Neural cell (in vitro differentiated cells): Measurements from ENCODE around the gene SETD2. TPM values are rescaled to one million over a fixed set of nuclear protein-coding genes. Genes with fewer than 3 reads are reported as not detected.

Source experiments
- H2AFZ ChIP-seq: fragments of 200-600, 300-800 bp; sonication (generic), shearing (Covaris generic); 2 replicates; pipeline ENCODE4 v1.6.0; 2014; ENCODE audit warnings: low read depth, mild to moderate bottlenecking, antibody characterized with exemption, low read length, moderate library complexity
- H3F3A ChIP-seq: fragments of 200-600 bp; shearing (Covaris generic); 2 replicates; pipeline ENCODE4 v1.6.1; 2016; ENCODE audit warnings: mild to moderate bottlenecking, moderate library complexity, mixed read lengths, antibody characterized with exemption, low read length; ENCODE audit not compliant: insufficient read depth, poor library complexity, severe bottlenecking
- H3K27ac ChIP-seq: fragments of 200-600, 300-800 bp; sonication (generic), shearing (Covaris generic); 2 replicates; pipeline ENCODE4 v1.5.1; 2014; ENCODE audit warnings: mild to moderate bottlenecking, low read length, moderate library complexity
- H3K27me3 ChIP-seq: fragments of 300-800, 200-600 bp; sonication (generic), shearing (Covaris generic); 2 replicates; pipeline ENCODE4 v1.6.0; 2014; ENCODE audit warnings: mild to moderate bottlenecking, low read depth, low read length, moderate library complexity; ENCODE audit not compliant: insufficient read depth
- H3K36me3 ChIP-seq: fragments of 300-800, 200-600 bp; sonication (generic), shearing (Covaris generic); 2 replicates; pipeline ENCODE4 v1.5.1; 2014; ENCODE audit warnings: mild to moderate bottlenecking, antibody characterized with exemption, low read length, moderate library complexity; ENCODE audit not compliant: insufficient read depth
- H3K4me2 ChIP-seq: fragments of 300-800, 200-600 bp; sonication (generic), shearing (Covaris generic); 2 replicates; pipeline ENCODE4 v1.6.0; 2014; ENCODE audit warnings: mild to moderate bottlenecking, low read length
- H3K4me3 ChIP-seq: fragments of 300-800, 200-600 bp; sonication (generic), shearing (Covaris generic); 2 replicates; pipeline ENCODE4 v1.5.1; 2014; ENCODE audit warnings: mild to moderate bottlenecking, low read length, moderate library complexity
- H3K79me2 ChIP-seq: fragments of 200-600 bp; shearing (Covaris generic); replicated peaks from 2 replicates; pipeline ENCODE4 v1.6.0; 2014; ENCODE audit warnings: mild to moderate bottlenecking, low read length, moderate library complexity; ENCODE audit not compliant: insufficient read depth
- H3K9ac ChIP-seq: fragments of 300-800, 200-600 bp; sonication (generic), shearing (Covaris generic); 2 replicates; pipeline ENCODE4 v1.6.1; 2016; ENCODE audit warnings: mild to moderate bottlenecking, low read length, mixed read lengths
- H3K9me2 ChIP-seq: fragments of 200-600 bp; shearing (Covaris generic); 2 replicates; pipeline ENCODE4 v1.6.1; 2016; ENCODE audit warnings: mild to moderate bottlenecking, low read length, mixed read lengths; ENCODE audit not compliant: insufficient read depth
- H3K9me3 ChIP-seq: fragments of 200-600, 300-800 bp; sonication (generic), shearing (Covaris generic); 2 replicates; pipeline ENCODE4 v1.6.1; 2016; ENCODE audit warnings: mild to moderate bottlenecking, mixed run types, low read length, moderate library complexity, mixed read lengths
- H4K20me1 ChIP-seq: fragments of 200-600 bp; shearing (Covaris generic); 2 replicates; pipeline ENCODE4 v1.6.1; 2016; ENCODE audit warnings: mild to moderate bottlenecking, mixed run types; ENCODE audit not compliant: insufficient read depth
- CTCF ChIP-seq: fragments of 450-650 bp; IDR thresholded peaks from 2 replicates; pipeline ENCODE4 v1.5.1; 2014; ENCODE audit warnings: antibody characterized with exemption, mild to moderate bottlenecking, moderate library complexity; ENCODE audit not compliant: poor library complexity, severe bottlenecking
- EP300 ChIP-seq: fragments of 450-650 bp; conservative IDR thresholded peaks from 2 replicates; pipeline ENCODE4 v1.6.1; 2014; ENCODE audit warnings: antibody characterized with exemption, mild to moderate bottlenecking, moderate library complexity; ENCODE audit not compliant: poor library complexity, severe bottlenecking
- EZH2 ChIP-seq: fragments of 200-600, 300-800 bp; shearing (Covaris generic), sonication (generic); IDR thresholded peaks from 2 replicates; pipeline ENCODE4 v1.6.1; 2014; ENCODE audit warnings: antibody characterized with exemption, low read length, borderline replicate concordance, mild to moderate bottlenecking; ENCODE audit not compliant: insufficient read depth, poor library complexity, severe bottlenecking
- MXI1 ChIP-seq: fragments of 450-650 bp; conservative IDR thresholded peaks from 2 replicates; pipeline ENCODE4 v1.6.1; 2014; ENCODE audit warnings: antibody characterized with exemption, mild to moderate bottlenecking; ENCODE audit not compliant: poor library complexity, severe bottlenecking
- POLR2AphosphoS5 ChIP-seq: IDR thresholded peaks from 2 replicates; pipeline ENCODE4 v1.6.1; 2012
- RAD21 ChIP-seq: fragments of 450-650 bp; conservative IDR thresholded peaks from 2 replicates; pipeline ENCODE4 v1.6.1; 2014; ENCODE audit warnings: antibody characterized with exemption, mild to moderate bottlenecking, moderate library complexity
- REST ChIP-seq: IDR thresholded peaks from 2 replicates; pipeline ENCODE4 v1.6.1; 2012; ENCODE audit warnings: borderline replicate concordance
- SMC3 ChIP-seq: fragments of 450-650 bp; conservative IDR thresholded peaks from 2 replicates; pipeline ENCODE4 v1.6.1; 2014; ENCODE audit warnings: antibody characterized with exemption, mild to moderate bottlenecking, moderate library complexity; ENCODE audit not compliant: poor library complexity
- TAF1 ChIP-seq: IDR thresholded peaks from 2 replicates; pipeline ENCODE4 v1.6.1; 2012; ENCODE audit warnings: low read depth
- polyA plus RNA-seq: library from polyadenylated mRNA; depleted of rRNA; stranded (reverse); fragments of >200 nt; gene quantifications from 2 replicates; pipeline ENCODE4 v1.2.3, GENCODE V29; 2014

Gene SETD2
- polyA plus RNA-seq, 1 donor from 2014 or later: 18.4 TPM

- Histone ChIP-seq H2AFZ (no peak overlapping the region), H3K9me2 (no peaks in the 10 kb centered on the region), H4K20me1 (no peaks in the 10 kb centered on the region), H3K36me3 (no peaks in the 10 kb centered on the region), H3K4me3 (no peak overlapping the region), H3K79me2 (peaks cover 56% of the 10 kb centered on the region), H3K27ac (no peak overlapping the region), H3K9me3 (no peaks in the 10 kb centered on the region), H3F3A (no peaks in the 10 kb centered on the region), H3K9ac (no peak overlapping the region), H3K27me3 (no peaks in the 10 kb centered on the region), H3K4me2 (no peak overlapping the region)
- no peak for TF ChIP-seq EP300
- no peak for TF ChIP-seq SMC3
- no peak for TF ChIP-seq RAD21
- TF ChIP-seq CTCF: no peak
- TF ChIP-seq REST: no peak
- no peak for TF ChIP-seq TAF1
- no peak for TF ChIP-seq POLR2AphosphoS5
- no peak for TF ChIP-seq MXI1
- no peak for TF ChIP-seq EZH2
Observed at GRCh38 chr3:47134311-47134710, 29.6 kb downstream of the SETD2 start.

GRCh38 chr3:47133641-47134040 is 30.3 kb downstream of the SETD2 start:
- no peaks in the 10 kb centered on the region for H3F3A ChIP-seq
- no peaks in the 10 kb centered on the region for H3K27me3 ChIP-seq
- H3K9me2 ChIP-seq: no peaks in the 10 kb centered on the region
- H3K27ac ChIP-seq: no peak overlapping the region
- no peak overlapping the region for H2AFZ ChIP-seq
- no peak overlapping the region for H3K4me3 ChIP-seq
- no peaks in the 10 kb centered on the region for H3K36me3 ChIP-seq
- H3K9ac ChIP-seq: no peak overlapping the region
- no peak overlapping the region for H3K4me2 ChIP-seq
- no peaks in the 10 kb centered on the region for H3K9me3 ChIP-seq
- peaks cover 56% of the 10 kb centered on the region for H3K79me2 ChIP-seq
- TF ChIP-seq TAF1 (no peak), EP300 (no peak)
- no peaks in the 10 kb centered on the region for H4K20me1 ChIP-seq

- H3K9me3 ChIP-seq: no peaks in the 10 kb centered on the region
- no peaks in the 10 kb centered on the region for H3K27me3 ChIP-seq
- H3K9ac ChIP-seq: no peak overlapping the region
- H3K4me2 ChIP-seq: no peak overlapping the region
- H3K4me3 ChIP-seq: no peak overlapping the region
- TF ChIP-seq POLR2AphosphoS5 (no peak), EZH2 (no peak)
- no peaks in the 10 kb centered on the region for H3K9me2 ChIP-seq
- no peaks in the 10 kb centered on the region for H3F3A ChIP-seq
- peaks cover 53% of the 10 kb centered on the region for H3K79me2 ChIP-seq
- H3K36me3 ChIP-seq: no peaks in the 10 kb centered on the region
- H3K27ac ChIP-seq: no peak overlapping the region
- no peak overlapping the region for H2AFZ ChIP-seq
- no peaks in the 10 kb centered on the region for H4K20me1 ChIP-seq
Observed at GRCh38 chr3:47130557-47130956, 33.4 kb downstream of the SETD2 start.
